SIG-M5 (cell line): Measurements from ENCODE around the gene LGI4.

ENCODE experiments used
- DNase-seq: peaks from one replicate; lab custom pipeline; 2025; lab: John Stamatoyannopoulos, UW

The LGI4 gene

GRCh38 chr19:35123573-35123972, 11.3 kb downstream of the LGI4 start:
- DNase-seq, result no peak

- no peak for DNase-seq
Observed at GRCh38 chr19:35122687-35123551, 11.9 kb downstream of the LGI4 start.

- no peak for DNase-seq
Observed at GRCh38 chr19:35120898-35121297, 14.0 kb downstream of the LGI4 start.

GRCh38 chr19:35120492-35120891, 14.4 kb downstream of the LGI4 start:
- DNase-seq, result no peak

- DNase-seq, result no peak
Observed at GRCh38 chr19:35119578-35120155, 15.2 kb downstream of the LGI4 start.

- DNase-seq, result no peak
Observed at GRCh38 chr19:35119091-35119490, 15.8 kb downstream of the LGI4 start.

- DNase-seq, result no peak
Observed at GRCh38 chr19:35118268-35119020, 16.4 kb downstream of the LGI4 start.

GRCh38 chr19:35117799-35118198, 17.1 kb downstream of the LGI4 start:
- DNase-seq, result no peak

GRCh38 chr19:35117116-35117515, 17.7 kb downstream of the LGI4 start:
- no peak for DNase-seq

- DNase-seq, result no peak
Observed at GRCh38 chr19:35116072-35116801, 18.6 kb downstream of the LGI4 start.

- DNase-seq, result no peak
Observed at GRCh38 chr19:35115177-35115951, 19.5 kb downstream of the LGI4 start, which contains the start of gene FXYD3. Gene FXYD3, plus strand, starts transcription at chr19:35115823. Its CDS starts 3,554 bp downstream, at chr19:35119377.

- DNase-seq, result no peak
Observed at GRCh38 chr19:35114353-35115176, 20.3 kb downstream of the LGI4 start.

- DNase-seq, result no peak
Observed at GRCh38 chr19:35112995-35113688, 21.7 kb downstream of the LGI4 start.

- no peak for DNase-seq
Observed at GRCh38 chr19:35110974-35111373, 23.9 kb downstream of the LGI4 start.

- no peak for DNase-seq
Observed at GRCh38 chr19:35109395-35110112, 25.3 kb downstream of the LGI4 start.

- no peak for DNase-seq
Observed at GRCh38 chr19:35108730-35109129, 26.1 kb downstream of the LGI4 start.

GRCh38 chr19:35107545-35107944, 27.3 kb downstream of the LGI4 start:
- DNase-seq, result no peak

- DNase-seq, result no peak
Observed at GRCh38 chr19:35106898-35107541, 27.8 kb downstream of the LGI4 start.

GRCh38 chr19:35106291-35106583, 28.6 kb downstream of the LGI4 start:
- DNase-seq, result no peak
